ENCODE data around the gene RPL27A. TPM values are rescaled to one million over a fixed set of nuclear protein-coding genes. Genes with fewer than 3 reads are reported as not detected.

Gene RPL27A
- polyA plus RNA-seq, 4 donors: 2,503 to 4,316 (median 3,116) TPM

GRCh38 chr11:8705146-8705545, 22.6 kb downstream of the RPL27A start:
- Histone ChIP-seq H3K27me3 (ENCODE audit: control insufficient read depth in 3 of 3, insufficient read depth in 3 of 3, low read length in 3 of 3) (no peaks in the 10 kb centered on the region), H3K9me3 (ENCODE audit: control insufficient read depth in 2 of 2, insufficient read depth in 1 of 2, low read depth in 1 of 2, low read length in 1 of 2) (no peaks in the 10 kb centered on the region), H3K27ac (ENCODE audit: low read depth in 1 of 3, low read length in 2 of 3) (no peak overlapping the region), H3K4me1 (ENCODE audit: control insufficient read depth in 3 of 3, insufficient read depth in 2 of 3, low read depth in 1 of 3, low read length in 2 of 3) (no peaks in the 10 kb centered on the region), H3K4me3 (ENCODE audit: low read depth in 1 of 3, low read length in 3 of 3) (no peak overlapping the region), H3K36me3 (ENCODE audit: control insufficient read depth in 3 of 3, insufficient read depth in 2 of 3, low read depth in 1 of 3, low read length in 3 of 3) (peaks cover 0 to 75% (median 4%) of the 10 kb centered on the region in 3 donors)
- DNase-seq: no peak
- no peak for FAIRE-seq
- 70 to 87% (median 79%) methylated on average over 5 of the region's 5 CpGs for whole genome bisulfite sequencing, 3 donors

DNA sequence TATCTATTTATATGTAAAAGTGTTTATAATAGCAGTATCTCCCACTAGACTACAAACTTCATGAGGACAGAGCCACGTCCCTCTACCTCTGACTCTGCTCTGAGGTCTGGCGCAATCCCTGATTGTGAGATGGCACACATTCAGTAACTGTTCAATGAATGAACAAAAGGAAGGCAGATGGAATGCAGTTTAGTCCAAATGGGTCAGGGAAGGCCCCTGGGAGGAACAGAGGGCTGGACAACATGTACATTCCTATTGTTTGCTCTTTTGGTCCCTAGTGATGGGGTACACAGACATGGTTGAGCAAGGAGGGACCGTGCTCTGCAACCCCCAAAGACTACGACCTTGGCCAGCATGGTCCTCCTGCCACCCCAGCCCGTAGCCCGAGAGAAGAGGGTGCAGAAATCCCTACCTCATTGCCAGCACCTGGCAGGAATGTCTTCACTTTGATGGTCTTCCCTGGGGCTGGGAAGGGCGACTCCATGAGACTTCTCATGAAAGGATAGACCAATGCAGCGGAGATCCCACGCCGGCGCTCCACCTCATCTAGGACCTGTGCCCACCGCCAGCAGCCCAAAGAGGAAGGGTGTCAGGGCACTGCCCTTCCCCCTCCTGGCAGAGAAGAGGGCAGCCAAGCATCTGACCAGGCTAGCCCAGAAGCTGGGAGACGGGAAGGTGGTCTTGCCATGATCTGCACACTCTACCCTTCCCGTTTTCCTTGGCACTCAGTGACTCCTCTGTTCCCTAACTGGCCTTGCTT, 24.3 kb downstream of the RPL27A start:
- DNase-seq: no peak
- no peaks in the 10 kb centered on the region for H3K4me1 ChIP-seq (ENCODE audit: control insufficient read depth in 3 of 3, insufficient read depth in 2 of 3, low read depth in 1 of 3, low read length in 2 of 3)
- H3K27me3 ChIP-seq (ENCODE audit: control insufficient read depth in 3 of 3, insufficient read depth in 3 of 3, low read length in 3 of 3): no peaks in the 10 kb centered on the region
- no peaks in the 10 kb centered on the region for H3K9me3 ChIP-seq (ENCODE audit: control insufficient read depth in 2 of 2, insufficient read depth in 1 of 2, low read depth in 1 of 2, low read length in 1 of 2)
- FAIRE-seq: no peak
- H3K36me3 ChIP-seq (ENCODE audit: control insufficient read depth in 3 of 3, insufficient read depth in 2 of 3, low read depth in 1 of 3, low read length in 3 of 3): peaks cover 0 to 78% (median 4%) of the 10 kb centered on the region in 3 donors
- peak overlapping the region in 1 of 3 donors; percentile 87 for H3K27ac ChIP-seq (ENCODE audit: low read depth in 1 of 3, low read length in 2 of 3)
- 88 to 95% (median 93%) methylated on average over 14 of the region's 14 CpGs for WGBS, 3 donors
- no peak overlapping the region for H3K4me3 ChIP-seq (ENCODE audit: low read depth in 1 of 3, low read length in 3 of 3)

GRCh38 chr11:8707541-8708191, 25.1 kb downstream of the RPL27A start:
- Histone ChIP-seq H3K27ac (ENCODE audit: low read depth in 1 of 3, low read length in 2 of 3) (peak overlapping the region in 2 of 3 donors; percentile 59 to 87), H3K27me3 (ENCODE audit: control insufficient read depth in 3 of 3, insufficient read depth in 3 of 3, low read length in 3 of 3) (no peaks in the 10 kb centered on the region), H3K9me3 (ENCODE audit: control insufficient read depth in 2 of 2, insufficient read depth in 1 of 2, low read depth in 1 of 2, low read length in 1 of 2) (no peaks in the 10 kb centered on the region), H3K36me3 (ENCODE audit: control insufficient read depth in 3 of 3, insufficient read depth in 2 of 3, low read depth in 1 of 3, low read length in 3 of 3) (peaks cover 0 to 77% (median 4%) of the 10 kb centered on the region in 3 donors), H3K4me1 (ENCODE audit: control insufficient read depth in 3 of 3, insufficient read depth in 2 of 3, low read depth in 1 of 3, low read length in 2 of 3) (no peaks in the 10 kb centered on the region), H3K4me3 (ENCODE audit: low read depth in 1 of 3, low read length in 3 of 3) (no peak overlapping the region)
- FAIRE-seq (no peak), DNase-seq (no peak)
- 76 to 92% (median 81%) methylated on average over 10 of the region's 10 CpGs for WGBS, 3 donors

- H3K27ac ChIP-seq (ENCODE audit: low read depth in 1 of 3, low read length in 2 of 3): peak overlapping the region in 2 of 3 donors; percentile 59 to 87
- no peaks in the 10 kb centered on the region for H3K9me3 ChIP-seq (ENCODE audit: control insufficient read depth in 2 of 2, insufficient read depth in 1 of 2, low read depth in 1 of 2, low read length in 1 of 2)
- peaks cover 0 to 7% (median under 1%) of the 10 kb centered on the region in 3 donors for H3K4me1 ChIP-seq (ENCODE audit: control insufficient read depth in 3 of 3, insufficient read depth in 2 of 3, low read depth in 1 of 3, low read length in 2 of 3)
- DNase-seq (no peak), FAIRE-seq (no peak)
- no peaks in the 10 kb centered on the region for H3K27me3 ChIP-seq (ENCODE audit: control insufficient read depth in 3 of 3, insufficient read depth in 3 of 3, low read length in 3 of 3)
- WGBS, 3 donors: 58 to 76% (median 65%) methylated on average over 12 of the region's 12 CpGs
- peaks cover 0 to 76% (median 0%) of the 10 kb centered on the region in 3 donors for H3K36me3 ChIP-seq (ENCODE audit: control insufficient read depth in 3 of 3, insufficient read depth in 2 of 3, low read depth in 1 of 3, low read length in 3 of 3)
- no peak overlapping the region for H3K4me3 ChIP-seq (ENCODE audit: low read depth in 1 of 3, low read length in 3 of 3)
Measured at GRCh38 chr11:8709002-8709672, 26.5 kb downstream of the RPL27A start.

DNA sequence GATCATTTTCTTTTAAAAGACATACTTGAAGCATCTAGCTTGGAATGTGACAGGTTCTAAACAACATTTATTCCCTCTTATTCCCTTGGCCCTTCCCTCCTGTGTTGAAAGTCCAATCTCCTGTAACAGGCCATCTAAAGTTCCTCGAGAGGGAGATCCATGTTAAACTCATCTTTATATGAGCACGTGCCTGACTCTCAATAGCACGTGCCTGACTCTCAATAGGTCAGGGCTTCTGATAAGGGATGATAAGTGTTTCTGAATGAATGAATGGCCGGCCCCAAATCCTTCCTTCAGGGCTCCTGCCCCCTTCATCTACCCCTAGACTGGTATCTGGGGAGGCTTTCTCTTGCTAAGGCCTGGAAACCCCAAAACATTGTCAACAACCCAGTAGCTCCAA, 27.2 kb downstream of the RPL27A start:
- no peaks in the 10 kb centered on the region for H3K9me3 ChIP-seq (ENCODE audit: control insufficient read depth in 2 of 2, insufficient read depth in 1 of 2, low read depth in 1 of 2, low read length in 1 of 2)
- DNase-seq: no peak
- H3K4me1 ChIP-seq (ENCODE audit: control insufficient read depth in 3 of 3, insufficient read depth in 2 of 3, low read depth in 1 of 3, low read length in 2 of 3): peaks cover 0 to 14% (median 2%) of the 10 kb centered on the region in 3 donors
- no peak overlapping the region for H3K4me3 ChIP-seq (ENCODE audit: low read depth in 1 of 3, low read length in 3 of 3)
- peak overlapping the region in 2 of 3 donors; percentile 59 to 78 for H3K27ac ChIP-seq (ENCODE audit: low read depth in 1 of 3, low read length in 2 of 3)
- H3K36me3 ChIP-seq (ENCODE audit: control insufficient read depth in 3 of 3, insufficient read depth in 2 of 3, low read depth in 1 of 3, low read length in 3 of 3): peaks cover 0 to 77% (median 0%) of the 10 kb centered on the region in 3 donors
- FAIRE-seq: no peak
- H3K27me3 ChIP-seq (ENCODE audit: control insufficient read depth in 3 of 3, insufficient read depth in 3 of 3, low read length in 3 of 3): no peaks in the 10 kb centered on the region
- 82 to 85% (median 84%) methylated on average over 4 of the region's 4 CpGs for WGBS, 3 donors

DNA sequence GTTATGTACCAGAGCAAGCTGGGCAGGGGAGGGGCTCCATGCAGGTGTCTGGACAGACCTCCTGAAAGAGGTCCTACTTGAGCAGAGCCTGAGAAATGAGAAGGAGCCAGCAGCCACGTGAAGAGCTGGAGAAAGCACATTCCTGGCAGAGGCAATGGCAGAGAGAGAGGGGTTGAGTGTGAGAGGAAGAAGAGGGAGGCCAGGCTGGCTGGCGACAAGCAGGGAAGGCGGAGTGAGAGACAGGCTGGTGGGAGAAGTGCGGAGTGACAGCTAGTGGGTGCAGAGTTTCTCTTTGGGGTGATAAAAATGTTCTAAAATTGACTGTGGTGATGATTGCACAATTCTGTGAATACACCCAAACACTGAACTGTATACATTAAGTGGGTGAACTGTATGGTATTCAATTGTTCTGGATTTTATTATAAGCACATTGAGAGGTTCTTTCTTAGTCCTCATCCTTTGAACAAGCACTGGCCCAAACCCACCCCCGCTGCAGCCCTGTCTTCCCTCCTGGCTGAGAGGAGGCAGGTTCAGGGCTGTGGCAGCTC, 29.4 kb downstream of the RPL27A start:
- H3K27ac ChIP-seq (ENCODE audit: low read depth in 1 of 3, low read length in 2 of 3): no peak overlapping the region
- no peak for FAIRE-seq
- H3K4me1 ChIP-seq (ENCODE audit: control insufficient read depth in 3 of 3, insufficient read depth in 2 of 3, low read depth in 1 of 3, low read length in 2 of 3): peaks cover 0 to 30% (median 2%) of the 10 kb centered on the region in 3 donors

DNA sequence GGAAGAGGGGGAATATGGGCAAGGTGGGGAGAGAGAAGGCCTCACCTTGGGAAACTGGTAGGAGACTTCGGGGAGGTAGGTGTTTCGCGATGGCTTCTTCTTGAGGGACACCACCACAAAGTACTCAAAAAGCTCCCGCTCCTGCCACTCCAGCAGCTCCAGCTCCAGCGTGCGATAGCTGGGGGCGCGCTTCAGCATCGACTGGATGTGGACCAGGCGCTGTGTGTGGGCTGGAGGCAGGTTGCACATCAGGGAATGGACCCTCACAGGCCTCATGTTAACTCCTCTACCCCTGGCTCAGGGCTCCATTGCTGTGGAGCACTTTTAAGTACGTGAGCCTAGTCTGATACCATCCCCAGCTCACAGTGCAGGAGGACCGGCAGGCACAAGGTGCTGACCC, 29.9 kb downstream of the RPL27A start:
- H3K36me3 ChIP-seq (ENCODE audit: control insufficient read depth in 3 of 3, insufficient read depth in 2 of 3, low read depth in 1 of 3, low read length in 3 of 3): peaks cover 0 to 79% (median 0%) of the 10 kb centered on the region in 3 donors

More for the DNA sequence above, 29.4 kb downstream of the RPL27A start:
- Histone ChIP-seq H3K36me3 (ENCODE audit: control insufficient read depth in 3 of 3, insufficient read depth in 2 of 3, low read depth in 1 of 3, low read length in 3 of 3) (peaks cover 0 to 79% (median 0%) of the 10 kb centered on the region in 3 donors), H3K27me3 (ENCODE audit: control insufficient read depth in 3 of 3, insufficient read depth in 3 of 3, low read length in 3 of 3) (no peaks in the 10 kb centered on the region), H3K9me3 (ENCODE audit: control insufficient read depth in 2 of 2, insufficient read depth in 1 of 2, low read depth in 1 of 2, low read length in 1 of 2) (no peaks in the 10 kb centered on the region), H3K4me3 (ENCODE audit: low read depth in 1 of 3, low read length in 3 of 3) (no peak overlapping the region)
- DNase-seq: no peak
- WGBS, 3 donors: 84 to 88% (median 86%) methylated on average over 5 of the region's 5 CpGs

More for the DNA sequence above, 29.9 kb downstream of the RPL27A start:
- WGBS, 3 donors: 94 to 98% (median 96%) methylated on average over 12 of the region's 12 CpGs
- peaks cover 0 to 36% (median 2%) of the 10 kb centered on the region in 3 donors for H3K4me1 ChIP-seq (ENCODE audit: control insufficient read depth in 3 of 3, insufficient read depth in 2 of 3, low read depth in 1 of 3, low read length in 2 of 3)
- FAIRE-seq (no peak), DNase-seq (no peak)
- H3K27ac ChIP-seq (ENCODE audit: low read depth in 1 of 3, low read length in 2 of 3): no peak overlapping the region
- no peaks in the 10 kb centered on the region for H3K27me3 ChIP-seq (ENCODE audit: control insufficient read depth in 3 of 3, insufficient read depth in 3 of 3, low read length in 3 of 3)
- no peak overlapping the region for H3K4me3 ChIP-seq (ENCODE audit: low read depth in 1 of 3, low read length in 3 of 3)
- H3K9me3 ChIP-seq (ENCODE audit: control insufficient read depth in 2 of 2, insufficient read depth in 1 of 2, low read depth in 1 of 2, low read length in 1 of 2): no peaks in the 10 kb centered on the region

All from small intestine (tissue), 7 donors.